Measurements from ENCODE around the gene STPG2.

DNA sequence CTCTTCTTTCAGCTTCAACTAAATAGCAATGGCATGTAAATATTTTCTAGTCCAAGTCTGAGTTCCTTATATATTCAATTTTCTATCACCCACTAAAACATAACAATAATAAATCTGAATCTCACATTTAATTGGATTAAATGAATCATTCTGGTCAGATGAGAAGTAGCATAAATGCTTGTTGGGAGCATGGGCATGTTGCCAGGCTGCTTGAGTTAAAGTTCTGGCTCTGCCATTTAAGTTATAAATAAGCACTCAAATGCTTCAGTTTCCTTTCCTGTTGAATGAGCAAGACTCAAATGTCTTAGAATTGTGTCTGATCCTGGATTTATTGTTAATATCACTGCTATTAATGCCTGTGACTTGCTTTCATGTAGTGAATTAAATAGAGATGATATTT lies 496.3 kb downstream of the STPG2 start:
- TF ChIP-seq, protein P1, sequence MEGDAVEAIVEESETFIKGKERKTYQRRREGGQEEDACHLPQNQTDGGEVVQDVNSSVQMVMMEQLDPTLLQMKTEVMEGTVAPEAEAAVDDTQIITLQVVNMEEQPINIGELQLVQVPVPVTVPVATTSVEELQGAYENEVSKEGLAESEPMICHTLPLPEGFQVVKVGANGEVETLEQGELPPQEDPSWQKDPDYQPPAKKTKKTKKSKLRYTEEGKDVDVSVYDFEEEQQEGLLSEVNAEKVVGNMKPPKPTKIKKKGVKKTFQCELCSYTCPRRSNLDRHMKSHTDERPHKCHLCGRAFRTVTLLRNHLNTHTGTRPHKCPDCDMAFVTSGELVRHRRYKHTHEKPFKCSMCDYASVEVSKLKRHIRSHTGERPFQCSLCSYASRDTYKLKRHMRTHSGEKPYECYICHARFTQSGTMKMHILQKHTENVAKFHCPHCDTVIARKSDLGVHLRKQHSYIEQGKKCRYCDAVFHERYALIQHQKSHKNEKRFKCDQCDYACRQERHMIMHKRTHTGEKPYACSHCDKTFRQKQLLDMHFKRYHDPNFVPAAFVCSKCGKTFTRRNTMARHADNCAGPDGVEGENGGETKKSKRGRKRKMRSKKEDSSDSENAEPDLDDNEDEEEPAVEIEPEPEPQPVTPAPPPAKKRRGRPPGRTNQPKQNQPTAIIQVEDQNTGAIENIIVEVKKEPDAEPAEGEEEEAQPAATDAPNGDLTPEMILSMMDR (IDR thresholded peaks at IDR 0.05 in 8 of 11, conservative IDR thresholded peaks at IDR 0.05 in 3 of 11), result no peak
- no peak for TF ChIP-seq POLR2AphosphoS5 (IDR thresholded peaks at IDR 0.05)
- TF ChIP-seq POLR2A (IDR thresholded peaks at IDR 0.05), result no peak

Data from spleen (tissue), 7 donors.